SK-N-MC (cell line): ENCODE data around the gene C2orf49.

Experiments used
- DNase-seq: peaks from one replicate; pipeline ENCODE4 v3.0.0-alpha.2; 2011; ENCODE audit warnings: low read depth, low spot score
- H3K27ac ChIP-seq: fragments of 200-600 bp; sonication (generic); 2 replicates; pipeline ENCODE4 v1.5.1; 2016; ENCODE audit warnings: mixed run types
- H3K36me3 ChIP-seq: fragments of 200-600 bp; sonication (generic); 2 replicates; pipeline ENCODE4 v1.6.1; 2017; ENCODE audit warnings: antibody characterized with exemption, low read length, mixed read lengths; ENCODE audit not compliant: insufficient read depth
- H3K4me3 ChIP-seq: fragments of 200-600 bp; sonication (generic); 2 replicates; pipeline ENCODE4 v1.5.1; 2016
- H3K9ac ChIP-seq: fragments of 200-600 bp; sonication (generic); 2 replicates; pipeline ENCODE4 v1.8.0; 2017; ENCODE audit warnings: mixed run types, mixed read lengths; ENCODE audit not compliant: insufficient read length
- H3K9me3 ChIP-seq: fragments of 200-600 bp; sonication (generic); 2 replicates; pipeline ENCODE4 v1.6.1; 2017; ENCODE audit warnings: low read depth, mild to moderate bottlenecking, antibody characterized with exemption, low read length, moderate library complexity, mixed read lengths
- EZH2 ChIP-seq: fragments of 200-600 bp; sonication (generic); IDR thresholded peaks from one replicate; pipeline ENCODE4 v1.6.1; 2017; ENCODE audit warnings: antibody characterized with exemption
- FOXP2 ChIP-seq: optimal IDR thresholded peaks from 2 replicates; pipeline ENCODE3; 2011; ENCODE audit warnings: mild to moderate bottlenecking, moderate library complexity; ENCODE audit not compliant: insufficient read depth; ENCODE audit errors: extremely low read length, control extremely low read depth
- POLR2AphosphoS5 ChIP-seq: IDR thresholded peaks from 2 replicates; pipeline ENCODE4 v1.6.1; 2012; ENCODE audit warnings: mild to moderate bottlenecking, low read depth, low read length, borderline replicate concordance

C2orf49 gene

GRCh38 chr2:105373895-105374401 lies 36.6 kb downstream of the C2orf49 start:
- Histone ChIP-seq H3K9ac (no peak overlapping the region), H3K9me3 (no peaks in the 10 kb centered on the region), H3K27ac (no peak overlapping the region), H3K36me3 (no peaks in the 10 kb centered on the region; the same call in 1 of the 2 replicates), H3K4me3 (no peak overlapping the region)
- DNase-seq: no peak
- TF ChIP-seq EZH2 (no peak), POLR2AphosphoS5 (no peak), FOXP2 (no peak)

- Histone ChIP-seq H3K4me3 (no peak overlapping the region), H3K36me3 (no peaks in the 10 kb centered on the region; the same call in 1 of the 2 replicates), H3K27ac (no peak overlapping the region), H3K9ac (no peak overlapping the region), H3K9me3 (no peaks in the 10 kb centered on the region)
- TF ChIP-seq POLR2AphosphoS5 (no peak), FOXP2 (no peak), EZH2 (no peak)
- no peak for DNase-seq
Observed at GRCh38 chr2:105375001-105375561, 37.7 kb downstream of the C2orf49 start.

- DNase-seq: no peak
Observed at GRCh38 chr2:105376010-105376409, 38.7 kb downstream of the C2orf49 start.

GRCh38 chr2:105376789-105377240 lies 39.5 kb downstream of the C2orf49 start:
- H3K36me3 ChIP-seq: no peaks in the 10 kb centered on the region; the same call in 1 of the 2 replicates
- DNase-seq: no peak
- H3K4me3 ChIP-seq: no peak overlapping the region
- H3K9me3 ChIP-seq: no peaks in the 10 kb centered on the region
- H3K27ac ChIP-seq: no peak overlapping the region
- TF ChIP-seq EZH2 (no peak), FOXP2 (no peak), POLR2AphosphoS5 (no peak)
- H3K9ac ChIP-seq: no peak overlapping the region

More at GRCh38 chr2:105376010-105376409, 38.7 kb downstream of the C2orf49 start:
- H3K9me3 ChIP-seq: no peaks in the 10 kb centered on the region
- H3K36me3 ChIP-seq: no peaks in the 10 kb centered on the region; the same call in 1 of the 2 replicates
- TF ChIP-seq EZH2 (no peak), POLR2AphosphoS5 (no peak), FOXP2 (no peak)
- H3K27ac ChIP-seq: no peak overlapping the region
- no peak overlapping the region for H3K9ac ChIP-seq
- H3K4me3 ChIP-seq: no peak overlapping the region

- no peak overlapping the region for H3K9ac ChIP-seq
- H3K36me3 ChIP-seq: no peaks in the 10 kb centered on the region; the same call in 1 of the 2 replicates
- H3K4me3 ChIP-seq: no peak overlapping the region
- no peak for DNase-seq
- no peak overlapping the region for H3K27ac ChIP-seq
- TF ChIP-seq POLR2AphosphoS5 (no peak), FOXP2 (no peak), EZH2 (no peak)
- H3K9me3 ChIP-seq: no peaks in the 10 kb centered on the region
Observed at GRCh38 chr2:105377871-105378270, 40.5 kb downstream of the C2orf49 start.

GRCh38 chr2:105378276-105378840 lies 41.0 kb downstream of the C2orf49 start:
- DNase-seq: no peak
- TF ChIP-seq POLR2AphosphoS5: no peak
- TF ChIP-seq EZH2: no peak
- no peak for TF ChIP-seq FOXP2
- Histone ChIP-seq H3K9me3 (no peaks in the 10 kb centered on the region), H3K9ac (no peak overlapping the region), H3K36me3 (peaks cover under 1% of the 10 kb centered on the region; the same call in 1 of the 2 replicates), H3K27ac (no peak overlapping the region), H3K4me3 (no peak overlapping the region)

GRCh38 chr2:105378921-105379383 lies 41.6 kb downstream of the C2orf49 start:
- Histone ChIP-seq H3K9ac (no peak overlapping the region), H3K9me3 (no peaks in the 10 kb centered on the region), H3K4me3 (no peak overlapping the region), H3K27ac (no peak overlapping the region), H3K36me3 (peaks cover 6% of the 10 kb centered on the region; the same call in 1 of the 2 replicates)
- no peak for DNase-seq
- no peak for TF ChIP-seq EZH2
- TF ChIP-seq POLR2AphosphoS5: no peak
- no peak for TF ChIP-seq FOXP2

- TF ChIP-seq POLR2AphosphoS5 (no peak), EZH2 (no peak), FOXP2 (no peak)
- Histone ChIP-seq H3K9me3 (no peaks in the 10 kb centered on the region), H3K36me3 (peaks cover 6% of the 10 kb centered on the region; the same call in 1 of the 2 replicates), H3K27ac (no peak overlapping the region), H3K4me3 (no peak overlapping the region), H3K9ac (no peak overlapping the region)
- no peak for DNase-seq
Observed at GRCh38 chr2:105379741-105380186, 42.4 kb downstream of the C2orf49 start.
